Natural killer cell (primary cell): ENCODE results near the gene FAM161B. TPM values are rescaled to one million over a fixed set of nuclear protein-coding genes. Genes with fewer than 3 reads are reported as not detected.
"Not testable (repeated sequence)": the region's sequence is repeated elsewhere in the genome, so short reads cannot be mapped to it uniquely, and the experiment has no call there.

Source experiments
- ATAC-seq, 3 donors: fragments of 150-1000 bp in 2 of 3; fragments of 200-7000 bp in 1 of 3; cut with Tn5 transposase; 1 replicate in 1 of 3; 2 replicates in 2 of 3; pipeline ENCODE4 v1.10.0; 2021; ENCODE audit warnings: mild to moderate bottlenecking in 2 of 3, moderate library complexity in 2 of 3
- DNase-seq, 2 donors: peaks; one replicate each; pipeline versions ENCODE4 v3.0.0 to v3.0.0-alpha.2; 2013 to 2021; ENCODE audit warnings: mixed read lengths in 1 of 2
- H3K27ac ChIP-seq: one replicate; pipeline ENCODE4 v1.5.1; 2013; ENCODE audit warnings: mild to moderate bottlenecking, low read length
- H3K27me3 ChIP-seq: one replicate; pipeline ENCODE4 v1.6.1; 2013; ENCODE audit warnings: low read length; ENCODE audit not compliant: control insufficient read depth, insufficient read depth
- H3K36me3 ChIP-seq: one replicate; pipeline ENCODE4 v1.6.1; 2013; ENCODE audit warnings: low read length; ENCODE audit not compliant: control insufficient read depth, insufficient read depth
- H3K4me1 ChIP-seq: one replicate; pipeline ENCODE4 v1.6.1; 2013; ENCODE audit warnings: low read length; ENCODE audit not compliant: control insufficient read depth, insufficient read depth
- H3K4me3 ChIP-seq: one replicate; pipeline ENCODE4 v1.5.1; 2013; ENCODE audit warnings: low read length
- H3K9me3 ChIP-seq: one replicate; pipeline ENCODE4 v1.6.1; 2013; ENCODE audit warnings: low read length; ENCODE audit not compliant: control insufficient read depth, insufficient read depth
- H3K27ac Mint-ChIP-seq, 2 donors: one replicate each; pipeline ENCODE4 v1.8.0; 2022; ENCODE audit warnings: mild to moderate bottlenecking in 2 of 2, mixed read lengths in 2 of 2, moderate library complexity in 1 of 2
- H3K27me3 Mint-ChIP-seq, 2 donors: one replicate each; pipeline ENCODE4 v1.8.0; 2022; ENCODE audit warnings: low read depth in 2 of 2, mixed read lengths in 2 of 2
- H3K36me3 Mint-ChIP-seq: one replicate; pipeline ENCODE4 v1.8.0; 2022; ENCODE audit warnings: mixed read lengths
- H3K4me1 Mint-ChIP-seq, 2 donors: one replicate each; pipeline ENCODE4 v1.8.0; 2022; ENCODE audit warnings: mixed read lengths in 2 of 2
- H3K4me3 Mint-ChIP-seq: one replicate; pipeline ENCODE4 v1.8.0; 2022; ENCODE audit warnings: mild to moderate bottlenecking, moderate library complexity, mixed read lengths
- H3K9me3 Mint-ChIP-seq, 2 donors: one replicate each; pipeline ENCODE4 v1.8.0; 2022; ENCODE audit warnings: mixed read lengths in 2 of 2
- CTCF ChIP-seq: fragments of 200-600 bp; IDR thresholded peaks from one replicate; pipeline ENCODE4 v1.8.0; 2022; ENCODE audit warnings: antibody characterized with exemption
- WGBS: methylation state at CpG from one replicate; pipeline ENCODE4 v1.1.7; 2013; ENCODE audit warnings: missing lambda C conversion rate; ENCODE audit not compliant: insufficient coverage; 5-methylcytosine and 5-hydroxymethylcytosine counted together
- intact Hi-C: fragments of 100-400 bp; cut with micrococcal nuclease; formaldehyde crosslinking; loops from one replicate; pipeline ENCODE4 v1.14.2; 2022
- total RNA-seq, 4 donors: library from RNA; stranded (reverse); fragments of 120-200 nt in 1 of 4; gene quantifications; one replicate each; pipeline versions ENCODE4 v1.2.3 to v1.2.4, GENCODE V29; 2013 to 2022

The FAM161B gene
- total RNA-seq, 3 donors from 2014 or later (not counting 1 experiment from before 2014, with no cell fraction given): 2.5 to 4.8 (median 3.1) TPM

- TF ChIP-seq CTCF: no peak
- intact Hi-C loops: no loop called here
- Mint-ChIP-seq H3K36me3 (peaks cover 70% of the 10 kb centered on the region), H3K4me1 (peaks cover 10 to 16% of the 10 kb centered on the region in 2 donors), H3K4me3 (no peak overlapping the region), H3K27me3 (no peaks in the 10 kb centered on the region), H3K27ac (peak overlapping the region; percentile 24 to 59), H3K9me3 (no peaks in the 10 kb centered on the region)
- Histone ChIP-seq H3K9me3 (peaks cover 2% of the 10 kb centered on the region), H3K4me1 (no peaks in the 10 kb centered on the region), H3K27ac (no peak overlapping the region), H3K36me3 (peaks cover 80% of the 10 kb centered on the region), H3K27me3 (no peaks in the 10 kb centered on the region), H3K4me3 (no peak overlapping the region)
- DNase-seq: no peak
- ATAC-seq: no peak
- 100% methylated on average over 1 of the region's 1 CpG for WGBS
Measured at GRCh38 chr14:73909681-73910080, 40.2 kb downstream of the FAM161B start.

GRCh38 chr14:73903028-73903427 lies 46.9 kb downstream of the FAM161B start:
- no peaks in the 10 kb centered on the region for H3K27me3 Mint-ChIP-seq
- Histone ChIP-seq H3K27me3 (no peaks in the 10 kb centered on the region), H3K36me3 (peaks cover 69% of the 10 kb centered on the region), H3K9me3 (no peaks in the 10 kb centered on the region), H3K27ac (no peak overlapping the region), H3K4me3 (no peak overlapping the region), H3K4me1 (no peaks in the 10 kb centered on the region)
- 98% methylated on average over 3 of the region's 3 CpGs for whole genome bisulfite sequencing
- H3K4me3 Mint-ChIP-seq: no peak overlapping the region
- DNase-seq (no peak), ATAC-seq (no peak)
- H3K27ac Mint-ChIP-seq: no peak overlapping the region
- H3K4me1 Mint-ChIP-seq: no peaks in the 10 kb centered on the region
- TF ChIP-seq CTCF: no peak
- H3K36me3 Mint-ChIP-seq: peaks cover 23% of the 10 kb centered on the region
- H3K9me3 Mint-ChIP-seq: no peaks in the 10 kb centered on the region
- intact Hi-C loops: no loop called here

- Histone ChIP-seq H3K9me3 (no peaks in the 10 kb centered on the region), H3K36me3 (peaks cover 64% of the 10 kb centered on the region), H3K27me3 (no peaks in the 10 kb centered on the region), H3K4me3 (no peak overlapping the region), H3K4me1 (no peaks in the 10 kb centered on the region), H3K27ac (no peak overlapping the region)
- Mint-ChIP-seq H3K27me3 (no peaks in the 10 kb centered on the region), H3K36me3 (peaks cover 12% of the 10 kb centered on the region), H3K27ac (peak overlapping the region; percentile 4 to 49), H3K9me3 (no peaks in the 10 kb centered on the region), H3K4me3 (no peak overlapping the region), H3K4me1 (peaks cover 5 to 11% of the 10 kb centered on the region in 2 donors)
- TF ChIP-seq CTCF: no peak
- ATAC-seq: no peak
- 77% methylated on average over 1 of the region's 1 CpG for WGBS
- intact Hi-C loops: no loop called here
- DNase-seq: no peak
Measured at GRCh38 chr14:73896521-73896920, 53.4 kb downstream of the FAM161B start.

GRCh38 chr14:73895939-73896338 lies 54.0 kb downstream of the FAM161B start:
- DNase-seq (no peak), ATAC-seq (no peak)
- H3K27me3 ChIP-seq: no peaks in the 10 kb centered on the region
- no peaks in the 10 kb centered on the region for H3K27me3 Mint-ChIP-seq
- peak overlapping the region in 1 of 2 donors; percentile 4 for H3K27ac Mint-ChIP-seq
- 80% methylated on average over 1 of the region's 1 CpG for WGBS
- intact Hi-C loops: no loop called here
- no peak overlapping the region for H3K4me3 ChIP-seq
- H3K27ac ChIP-seq: no peak overlapping the region
- peaks cover 12% of the 10 kb centered on the region for H3K36me3 Mint-ChIP-seq
- no peak for TF ChIP-seq CTCF
- H3K36me3 ChIP-seq: peaks cover 64% of the 10 kb centered on the region
- no peaks in the 10 kb centered on the region for H3K4me1 ChIP-seq
- peaks cover 5 to 13% of the 10 kb centered on the region in 2 donors for H3K4me1 Mint-ChIP-seq
- H3K4me3 Mint-ChIP-seq: no peak overlapping the region
- no peaks in the 10 kb centered on the region for H3K9me3 ChIP-seq
- no peaks in the 10 kb centered on the region for H3K9me3 Mint-ChIP-seq

- H3K27ac ChIP-seq, H3K27me3 Mint-ChIP-seq, H3K9me3 Mint-ChIP-seq, ATAC-seq, H3K4me3 ChIP-seq, DNase-seq, H3K4me3 Mint-ChIP-seq, H3K9me3 ChIP-seq, H3K4me1 ChIP-seq, intact Hi-C loops, H3K27me3 ChIP-seq: not testable (repeated sequence)
- 99% methylated on average over 6 of the region's 6 CpGs for WGBS
- H3K36me3 ChIP-seq: peaks cover 56% of the 10 kb centered on the region
- H3K4me1 Mint-ChIP-seq: peaks cover 10 to 18% of the 10 kb centered on the region in 2 donors
- peaks cover 12% of the 10 kb centered on the region for H3K36me3 Mint-ChIP-seq
- peak overlapping the region in 1 of 2 donors; percentile 37 for H3K27ac Mint-ChIP-seq
Measured at GRCh38 chr14:73894180-73894687, 55.7 kb downstream of the FAM161B start.
